Activated CD4-positive, alpha-beta T cell treated with anti-CD3 and anti-CD28 coated beads, Interleukin-2, amount 50 U/mL, for 1 hour (primary cell): ENCODE measurements around the gene FLOT1.
"Not testable (repeated sequence)": the region's sequence is repeated elsewhere in the genome, so short reads cannot be mapped to it uniquely, and the experiment has no call there.

Experiments used
- DNase-seq: peaks from one replicate; pipeline ENCODE4 v3.0.0-alpha.2; 2020

FLOT1 gene

GRCh38 chr6:30744054-30744805 is 1.7 kb upstream of the FLOT1 start, which contains the start of gene IER3:
Gene IER3 (minus strand): TSS chr6:30744547. CDS start chr6:30744518, 29 bp downstream.
- DNase-seq: peak; percentile 65

GRCh38 chr6:30743099-30744053 is 889 bp upstream of the FLOT1 start:
- no peak for DNase-seq

GRCh38 chr6:30741789-30742315 is 635 bp downstream of the FLOT1 start:
- DNase-seq: no peak

GRCh38 chr6:30741063-30741779 is 1.3 kb downstream of the FLOT1 start:
- DNase-seq: no peak

GRCh38 chr6:30740540-30740870 is 2.0 kb downstream of the FLOT1 start:
- DNase-seq: no peak

GRCh38 chr6:30738532-30738931 is 4.0 kb downstream of the FLOT1 start:
- DNase-seq: no peak

- no peak for DNase-seq
These were observed 6.7 kb downstream of the FLOT1 start for GRCh38 chr6:30735668-30736314.

- no peak for DNase-seq
These were observed 10.1 kb downstream of the FLOT1 start for GRCh38 chr6:30732237-30732943.

- DNase-seq: peak; percentile 82
These were observed 11.7 kb downstream of the FLOT1 start for GRCh38 chr6:30730601-30731435.

GRCh38 chr6:30727920-30728553 is 14.4 kb downstream of the FLOT1 start:
- no peak for DNase-seq

GRCh38 chr6:30726506-30727413 is 15.7 kb downstream of the FLOT1 start:
- DNase-seq: no peak

- no peak for DNase-seq
These were observed 16.6 kb downstream of the FLOT1 start for GRCh38 chr6:30725713-30726505.

GRCh38 chr6:30724906-30725667 is 17.4 kb downstream of the FLOT1 start:
- no peak for DNase-seq

- DNase-seq: not testable (repeated sequence)
These were observed 18.4 kb downstream of the FLOT1 start for GRCh38 chr6:30723843-30724741.

GRCh38 chr6:30723159-30723842 is 19.2 kb downstream of the FLOT1 start:
- not testable (repeated sequence) for DNase-seq
